ENCODE results near the gene SERP2. TPM values are rescaled to one million over a fixed set of nuclear protein-coding genes. Genes with fewer than 3 reads are reported as not detected.
"Not testable (repeated sequence)": the region's sequence is repeated elsewhere in the genome, so short reads cannot be mapped to it uniquely, and the experiment has no call there.

SERP2 gene
- total RNA-seq = 1.5 TPM

DNA sequence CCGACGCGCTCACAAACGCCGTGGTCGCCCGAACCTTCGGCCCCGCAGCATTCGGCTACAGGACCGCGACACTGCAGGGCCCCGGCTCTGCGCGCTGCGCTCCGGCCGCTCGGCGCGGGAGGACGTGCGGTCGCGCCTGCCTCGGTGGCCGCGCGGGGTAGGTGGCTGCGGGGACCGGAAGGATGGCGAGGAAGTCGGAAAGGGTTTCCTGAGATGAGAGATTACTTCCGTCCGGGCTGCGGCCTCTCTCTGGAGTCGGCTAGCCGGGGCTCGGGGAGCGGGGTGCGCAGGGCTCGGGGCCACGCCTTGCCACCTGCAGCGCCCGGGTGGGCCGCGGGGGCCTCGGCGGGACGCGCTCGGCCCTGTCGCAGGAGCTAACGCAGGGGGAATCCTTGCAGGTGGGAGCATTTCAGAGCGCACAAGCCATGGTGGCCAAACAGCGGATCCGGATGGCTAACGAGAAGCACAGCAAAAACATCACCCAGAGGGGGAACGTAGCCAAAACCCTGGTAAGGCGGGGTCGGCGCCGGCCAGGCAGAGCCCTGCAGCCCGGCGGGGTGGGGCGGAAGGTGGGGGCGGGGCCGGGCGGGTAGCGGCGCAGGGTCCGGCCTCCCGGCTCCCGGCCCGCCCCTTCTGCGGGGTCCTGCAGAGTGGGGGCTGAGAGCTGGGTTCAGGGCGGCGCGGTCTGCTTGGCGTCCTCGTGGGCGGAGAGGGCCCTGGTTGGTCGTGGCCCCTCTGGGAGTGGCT, at the start of gene SERP2:
SERP2 (plus strand) TSS at position 224 of the 747 bp plus-strand sequence; CDS start at position 426, 202 bp downstream.
- ATAC-seq (peak; percentile 71), DNase-seq (ENCODE audit: low spot score) (no peak)

DNA sequence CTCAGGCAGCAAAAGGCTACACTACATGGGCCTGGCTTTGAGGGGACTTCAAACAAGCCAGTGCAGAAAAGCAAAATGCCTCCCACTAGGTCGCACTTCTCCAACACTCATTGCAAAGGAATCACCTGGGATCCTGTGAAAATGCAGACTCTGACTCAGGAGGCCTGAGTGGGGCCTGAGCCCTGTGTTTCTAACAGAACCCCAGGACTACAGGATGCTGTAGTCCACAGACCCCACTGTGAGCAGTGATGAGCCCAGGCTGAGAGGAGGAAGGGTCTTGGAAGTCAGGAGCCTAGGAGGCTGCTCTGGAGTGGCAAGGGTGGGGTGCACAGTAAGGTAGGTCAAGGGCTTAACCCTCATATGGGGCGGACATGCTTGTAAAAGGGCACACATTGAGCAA, 46.7 kb upstream of the SERP2 start:
- ATAC-seq = no peak
- no peak for DNase-seq (ENCODE audit: low spot score)

DNA sequence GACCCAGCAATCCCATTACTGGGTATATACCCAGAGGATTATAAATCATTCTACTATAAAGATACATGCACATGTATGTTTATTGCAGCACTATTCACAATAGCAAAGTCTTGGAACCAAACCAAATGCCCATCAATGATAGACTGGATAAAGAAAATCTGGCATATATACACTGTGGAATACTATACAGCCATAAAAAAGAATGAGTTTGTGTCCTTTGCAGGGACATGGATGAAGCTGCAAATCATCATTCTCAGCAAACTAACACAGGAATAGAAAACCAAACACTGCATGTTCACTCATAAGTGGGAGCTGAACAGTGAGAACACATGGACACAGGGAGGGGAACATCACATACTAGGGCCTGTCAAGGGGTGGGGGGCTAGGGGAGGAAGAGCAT, 44.6 kb upstream of the SERP2 start:
- not testable (repeated sequence) for DNase-seq (ENCODE audit: low spot score)

DNA sequence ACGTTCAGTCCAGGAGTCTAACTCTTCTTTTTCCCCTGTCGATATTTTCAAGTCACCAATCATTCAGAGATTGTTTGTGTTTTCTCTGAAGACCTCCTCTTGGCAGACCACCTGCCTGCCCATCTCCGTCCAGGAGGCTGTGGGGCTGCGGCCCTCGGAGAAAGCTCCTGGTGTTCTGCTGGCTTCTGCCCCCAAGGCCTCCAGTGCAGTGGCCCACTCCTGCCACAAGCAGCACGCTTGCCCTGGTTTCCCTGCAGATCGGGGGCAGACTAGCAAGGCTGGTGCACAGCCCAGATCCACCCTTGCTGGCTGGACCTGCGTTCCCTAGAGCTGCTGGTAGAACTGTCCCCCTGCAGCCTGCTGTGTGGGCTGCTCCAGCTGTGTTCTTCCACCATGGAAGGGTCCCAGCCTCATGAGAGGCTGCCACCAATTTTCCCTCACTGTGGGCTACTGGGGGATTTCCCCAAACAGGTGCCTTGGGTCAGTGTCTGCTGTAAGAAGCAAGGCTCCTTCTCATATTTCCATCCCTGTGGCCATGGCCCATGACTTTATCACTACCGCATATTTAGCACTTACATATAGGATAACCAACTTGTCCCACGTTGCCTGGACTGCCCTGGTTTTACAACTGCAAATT, 43.6 kb upstream of the SERP2 start:
- DNase-seq (ENCODE audit: low spot score) (no peak), ATAC-seq (no peak)

More for the DNA sequence above, 44.6 kb upstream of the SERP2 start:
- not testable (repeated sequence) for ATAC-seq

DNA sequence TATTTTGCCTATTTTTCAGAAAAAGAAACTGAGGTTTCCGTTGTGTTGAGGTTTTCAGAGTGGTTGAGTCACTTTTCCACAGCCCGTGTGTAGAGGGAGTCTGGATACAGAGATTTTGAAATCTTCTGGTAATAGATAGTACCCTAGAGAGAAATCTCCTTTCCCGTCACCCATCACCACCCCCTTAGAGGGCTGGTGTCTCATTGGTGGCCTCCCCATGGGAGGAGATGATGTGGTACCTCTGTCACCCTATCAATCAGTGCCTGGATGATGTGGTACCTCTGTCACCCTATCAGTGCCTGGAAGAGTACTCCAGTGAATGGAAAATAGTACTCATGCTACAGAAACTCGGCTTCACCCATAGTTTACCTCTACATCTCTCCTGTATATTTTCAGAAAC, 42.2 kb upstream of the SERP2 start:
- ATAC-seq = no peak
- no peak for DNase-seq (ENCODE audit: low spot score)

DNA sequence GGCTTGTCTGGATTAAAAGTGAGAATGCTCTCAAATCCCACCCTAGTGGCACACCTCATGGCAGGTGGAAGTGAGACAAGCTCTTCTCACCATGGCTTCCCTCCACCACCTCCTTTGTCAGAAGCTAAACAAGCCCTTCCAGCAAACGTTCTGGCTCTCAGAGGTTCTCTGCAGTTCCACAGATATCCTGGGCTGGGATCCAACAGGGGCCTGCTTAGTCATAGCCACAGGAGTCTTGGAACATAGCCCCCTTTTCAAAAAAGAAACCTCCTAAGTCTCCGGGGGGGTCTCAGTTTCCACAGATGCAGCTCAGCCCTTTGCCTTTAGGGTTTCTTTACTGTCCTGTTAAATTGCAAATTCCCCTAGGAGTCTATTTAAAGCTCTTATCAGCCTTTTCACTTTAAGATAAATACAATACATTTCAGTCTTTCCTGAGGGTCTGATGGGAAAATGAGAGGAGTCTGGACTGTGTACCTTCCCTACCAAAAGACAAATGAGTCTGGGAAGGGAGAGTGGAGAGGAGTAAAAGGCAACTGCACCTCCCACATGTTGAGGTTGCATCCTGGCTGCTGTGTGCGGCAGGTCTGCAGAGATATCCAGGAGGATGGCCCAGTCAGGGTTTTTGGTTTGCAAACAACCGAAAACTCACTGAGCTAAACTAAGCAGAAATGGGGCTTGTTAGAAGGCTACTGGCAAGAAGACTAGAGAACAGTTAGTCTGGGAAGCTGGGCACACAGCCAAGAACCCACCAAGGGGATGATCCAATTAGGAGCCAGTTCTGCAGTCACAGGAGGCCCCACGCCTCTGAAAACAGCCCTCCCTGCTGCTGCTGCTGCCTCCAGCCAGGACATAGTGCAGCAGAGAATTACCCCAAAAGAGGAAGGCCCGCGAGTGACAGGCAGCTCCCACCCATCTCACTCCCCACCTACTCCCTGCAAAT, 41.4 kb upstream of the SERP2 start:
- no peak for ATAC-seq

DNA sequence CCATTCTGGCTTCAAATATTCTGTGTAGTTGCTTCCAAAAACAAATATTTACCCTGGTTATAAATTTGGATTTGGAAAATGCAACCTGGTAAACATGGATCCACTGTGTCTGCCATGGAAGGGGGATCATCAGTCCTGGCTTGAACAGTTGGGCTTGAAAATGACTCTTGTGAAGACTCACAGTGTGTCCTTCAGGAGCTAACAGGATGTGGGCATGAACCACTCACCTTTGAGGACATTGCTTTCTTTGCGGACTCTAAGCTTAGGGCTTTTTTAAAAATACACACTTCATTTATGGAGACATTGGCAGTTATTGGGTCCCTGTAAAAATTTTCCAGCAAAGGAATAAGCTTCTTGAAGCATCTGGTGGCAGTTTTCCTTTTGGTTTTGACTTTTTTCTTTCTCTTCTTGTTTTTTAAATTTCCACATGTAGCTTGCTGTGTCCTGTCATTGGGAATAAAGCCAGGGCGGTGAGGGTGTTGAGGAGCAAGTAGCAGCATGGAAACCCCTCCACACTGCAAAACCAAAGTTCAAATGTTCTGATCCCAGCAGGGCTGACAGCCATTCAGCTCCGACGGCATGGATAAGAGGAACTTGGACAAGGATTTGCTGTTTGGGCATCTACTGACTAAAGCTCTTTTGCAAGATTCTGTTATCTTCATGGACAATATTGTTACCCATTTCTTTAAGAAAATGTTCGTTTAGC, 39.5 kb upstream of the SERP2 start:
- DNase-seq (ENCODE audit: low spot score) (no peak), ATAC-seq (no peak)

More for the DNA sequence above, 41.4 kb upstream of the SERP2 start:
- no peak for DNase-seq (ENCODE audit: low spot score)

DNA sequence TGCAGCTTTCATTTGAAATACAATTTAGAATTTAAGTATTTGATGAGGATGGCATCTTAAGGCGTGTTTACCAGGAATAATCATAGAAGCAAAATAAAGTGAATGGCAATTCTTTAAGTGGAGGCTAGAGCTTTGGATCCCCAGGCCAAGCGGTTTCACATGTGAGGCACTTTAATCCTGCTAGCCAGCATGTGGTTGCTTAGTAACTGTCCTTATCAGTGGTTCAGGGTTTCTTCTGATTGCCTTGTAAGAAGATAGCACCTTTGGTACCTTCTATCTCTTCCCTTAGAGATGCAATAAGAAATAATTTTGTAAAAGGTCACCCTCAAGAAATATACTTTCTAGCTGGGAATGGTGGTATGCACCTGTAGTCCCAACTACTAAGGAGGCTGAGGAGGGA, 38.9 kb upstream of the SERP2 start:
- ATAC-seq (no peak), DNase-seq (ENCODE audit: low spot score) (no peak)

DNA sequence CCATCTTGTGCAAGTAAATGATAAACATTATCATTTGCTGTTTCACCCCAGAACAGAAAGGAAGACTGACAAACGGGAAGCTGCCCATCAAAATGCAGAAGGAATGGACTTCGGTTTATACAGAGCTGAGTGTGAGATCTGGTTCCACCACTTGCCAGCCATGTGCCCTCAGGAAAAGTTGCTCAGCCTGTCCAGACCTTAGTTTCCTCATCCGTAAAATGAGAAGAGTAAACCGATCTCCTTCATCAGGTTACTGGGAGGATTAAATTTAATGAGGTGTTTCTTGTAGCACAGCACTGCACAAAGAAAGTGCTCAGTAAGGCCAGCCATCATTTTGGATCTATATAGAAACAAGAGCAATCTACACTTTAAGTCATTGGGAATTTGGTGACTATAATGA, 36.7 kb upstream of the SERP2 start:
- ATAC-seq = no peak

DNA sequence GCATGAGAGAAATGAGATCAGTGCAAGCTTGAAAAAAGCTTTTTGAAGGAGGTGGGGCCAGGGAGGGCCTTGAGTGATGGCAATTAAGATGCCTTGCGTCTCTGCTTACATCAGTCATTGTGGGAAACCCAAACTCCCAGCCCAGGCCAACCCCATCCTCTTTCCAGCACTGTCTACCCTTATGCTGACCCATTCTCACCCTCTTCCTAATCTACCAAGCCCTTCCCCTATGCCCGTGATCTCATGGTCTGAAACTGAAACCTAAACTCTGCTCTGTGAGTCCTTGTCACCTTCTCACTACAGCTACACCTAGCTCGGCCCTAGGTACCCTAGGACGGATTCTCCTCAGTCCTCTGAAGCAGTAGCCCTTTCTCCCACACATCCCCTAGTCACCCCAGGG, 36.0 kb upstream of the SERP2 start:
- ATAC-seq (no peak), DNase-seq (ENCODE audit: low spot score) (no peak)

More for the DNA sequence above, 36.7 kb upstream of the SERP2 start:
- no peak for DNase-seq (ENCODE audit: low spot score)

DNA sequence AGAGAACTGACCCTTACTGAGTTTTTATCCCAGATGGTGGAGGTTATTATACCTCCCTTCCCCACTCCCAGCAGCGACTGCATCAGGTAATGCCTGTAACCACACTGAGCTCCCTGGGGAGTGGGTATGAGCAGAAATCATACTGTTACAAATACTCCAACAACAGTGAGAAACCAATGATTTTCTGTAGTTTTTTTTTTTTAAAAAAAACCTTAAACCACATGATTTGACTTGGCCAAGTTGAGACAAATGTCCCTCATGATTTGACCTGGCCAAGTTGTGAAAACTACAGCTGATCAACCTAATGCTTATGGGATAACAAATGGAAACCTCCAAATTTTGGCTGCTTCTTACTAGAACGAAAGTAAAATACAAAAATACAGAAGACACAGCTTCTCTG, 33.1 kb upstream of the SERP2 start:
- ATAC-seq = no peak
- DNase-seq (ENCODE audit: low spot score) = no peak

DNA sequence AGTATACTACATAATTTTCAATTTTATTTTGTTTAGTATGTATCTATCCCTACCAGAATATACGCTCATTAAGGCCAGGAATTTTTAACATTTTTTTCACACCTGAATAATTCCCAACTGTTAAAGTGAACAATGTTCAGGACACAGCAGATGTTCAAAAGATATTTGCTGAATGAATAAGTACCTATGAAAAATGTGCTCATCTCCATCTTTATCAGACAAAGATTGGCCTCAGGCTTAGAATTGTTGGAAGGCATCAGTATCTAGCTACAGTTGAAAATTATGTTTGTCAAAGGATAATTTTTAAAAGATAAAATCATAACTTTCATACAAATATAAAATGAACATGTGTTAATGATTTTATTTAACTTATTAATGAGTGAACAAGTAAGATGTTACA, 30.9 kb upstream of the SERP2 start:
- no peak for ATAC-seq
- DNase-seq (ENCODE audit: low spot score) = no peak

DNA sequence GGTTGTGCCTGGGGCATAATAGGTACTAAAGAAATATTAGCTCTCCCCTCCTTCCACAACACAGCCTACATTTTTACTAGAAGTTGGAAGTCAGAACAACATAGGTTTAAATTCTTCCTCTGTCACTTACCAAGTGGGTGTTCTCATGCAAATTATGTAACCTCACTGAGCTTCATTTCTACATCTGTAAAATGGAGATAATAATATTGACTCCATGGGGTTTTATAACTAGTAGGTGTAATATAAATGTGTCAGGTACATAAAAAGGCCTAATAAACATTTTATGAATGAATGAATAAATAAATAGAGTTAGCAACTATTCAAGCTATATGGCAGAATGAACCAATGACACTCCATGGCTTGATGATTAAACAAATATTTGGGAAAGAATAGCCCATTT, 27.1 kb upstream of the SERP2 start:
- DNase-seq (ENCODE audit: low spot score) (no peak), ATAC-seq (no peak)

DNA sequence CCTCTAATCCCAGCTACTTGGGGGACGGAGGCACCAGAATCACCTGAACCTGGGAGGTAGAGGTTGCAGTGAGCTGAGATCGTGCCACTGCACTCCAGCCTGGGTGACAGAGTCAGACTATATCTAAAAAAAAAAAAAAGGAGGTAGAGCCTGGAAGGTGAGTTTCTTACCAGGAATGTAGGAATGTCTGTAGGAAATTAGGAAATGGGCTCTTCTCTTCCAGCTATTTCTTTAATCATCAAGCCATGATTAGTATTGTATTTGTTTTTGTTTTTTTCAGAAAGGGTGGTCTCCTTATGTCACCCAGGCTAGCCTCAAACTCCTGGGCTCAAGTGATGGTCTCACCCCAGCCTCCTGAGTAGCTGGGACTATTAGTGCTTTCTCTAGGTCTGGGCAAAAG, 26.3 kb upstream of the SERP2 start:
- DNase-seq (ENCODE audit: low spot score) = no peak
- no peak for ATAC-seq

DNA sequence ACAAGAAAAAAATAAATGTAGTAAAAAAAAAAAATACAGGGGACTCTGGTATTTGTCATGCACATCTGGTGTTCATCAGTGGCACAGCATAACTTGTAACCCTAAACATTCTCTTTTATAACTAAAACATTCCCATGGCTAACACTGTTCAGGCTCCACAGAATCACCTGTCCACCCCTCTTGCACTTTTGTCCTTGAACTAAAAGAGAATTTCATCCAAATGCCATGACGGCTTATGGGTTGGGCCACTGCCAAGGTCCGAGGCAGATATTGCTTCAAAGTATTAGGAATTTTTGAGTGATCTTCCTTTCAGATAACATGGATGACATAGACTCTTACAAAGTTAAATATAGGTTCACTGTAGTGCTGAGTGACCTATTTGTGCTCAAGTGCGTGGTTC, 25.7 kb upstream of the SERP2 start:
- DNase-seq (ENCODE audit: low spot score) (no peak), ATAC-seq (no peak)

DNA sequence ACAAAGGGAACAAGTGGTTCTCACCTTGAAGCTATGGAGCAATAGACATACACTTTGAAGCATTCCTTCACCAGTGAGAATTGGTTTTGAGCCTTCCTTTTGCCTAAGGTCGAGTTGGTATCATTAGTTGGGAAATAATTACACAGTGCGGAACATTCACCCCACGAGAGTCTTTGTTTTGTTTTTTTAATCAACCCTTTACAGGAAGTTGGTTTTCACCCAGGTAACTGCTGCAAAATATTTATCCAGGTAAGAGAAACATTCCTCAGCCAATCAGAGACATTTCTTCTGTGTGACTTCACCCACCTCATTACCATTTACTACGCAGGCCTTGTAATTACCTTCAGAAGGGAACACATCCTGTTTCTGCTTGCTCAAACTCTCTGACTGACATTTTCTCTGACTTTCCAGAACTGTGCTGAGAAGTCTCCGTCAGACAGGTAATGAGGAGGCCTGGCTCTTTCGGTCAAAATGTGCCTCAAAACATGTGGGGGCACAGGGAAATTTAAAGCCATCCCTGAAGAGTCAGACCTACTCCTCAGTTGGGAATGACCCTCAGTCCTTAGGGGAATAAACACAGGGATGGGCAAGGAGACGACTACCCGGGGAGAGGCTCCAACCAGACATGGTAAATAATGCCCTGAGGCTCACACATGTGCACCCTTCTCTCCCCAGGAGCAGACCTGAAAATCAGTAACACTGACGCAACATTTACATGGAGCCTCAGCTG, 22.7 kb upstream of the SERP2 start:
- no peak for DNase-seq (ENCODE audit: low spot score)
- ATAC-seq = peak; percentile 70

DNA sequence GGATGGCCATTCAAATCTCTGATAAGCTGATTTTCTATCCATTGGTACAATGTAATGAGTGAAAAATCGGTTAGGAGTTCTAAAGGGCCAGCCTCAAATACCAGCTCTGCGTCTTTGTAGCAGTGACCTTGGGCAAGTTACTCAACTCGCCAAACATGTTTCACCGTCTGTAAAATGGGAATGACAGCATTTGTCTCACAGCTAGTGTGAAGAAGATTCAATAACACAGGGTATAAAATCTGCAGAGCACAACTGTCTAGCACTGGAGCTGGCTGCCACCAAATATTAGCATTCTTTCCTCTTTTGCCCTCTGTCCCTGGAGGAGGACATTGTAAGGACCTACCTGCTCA, 22.1 kb upstream of the SERP2 start:
- DNase-seq (ENCODE audit: low spot score) = no peak

DNA sequence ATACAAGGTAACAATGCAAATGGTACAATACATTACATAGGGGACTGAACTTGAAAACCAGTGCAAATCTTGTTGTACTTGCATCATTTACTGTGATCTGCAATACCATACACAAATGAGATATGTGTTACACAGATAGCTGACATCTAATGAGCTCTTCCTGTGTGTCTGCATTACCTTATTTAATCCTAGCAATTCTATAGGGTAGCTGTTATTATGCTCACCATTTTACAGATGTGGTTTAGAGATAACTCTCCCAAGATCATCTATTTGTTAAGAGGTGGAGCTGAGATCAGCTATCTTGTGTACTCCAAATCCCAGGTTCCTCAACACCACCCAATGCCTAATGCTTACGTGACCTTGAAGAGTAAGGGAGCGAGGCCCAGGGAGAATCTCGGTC, 21.4 kb upstream of the SERP2 start:
- DNase-seq (ENCODE audit: low spot score) (no peak), ATAC-seq (no peak)

More for the DNA sequence above, 22.1 kb upstream of the SERP2 start:
- ATAC-seq = no peak

DNA sequence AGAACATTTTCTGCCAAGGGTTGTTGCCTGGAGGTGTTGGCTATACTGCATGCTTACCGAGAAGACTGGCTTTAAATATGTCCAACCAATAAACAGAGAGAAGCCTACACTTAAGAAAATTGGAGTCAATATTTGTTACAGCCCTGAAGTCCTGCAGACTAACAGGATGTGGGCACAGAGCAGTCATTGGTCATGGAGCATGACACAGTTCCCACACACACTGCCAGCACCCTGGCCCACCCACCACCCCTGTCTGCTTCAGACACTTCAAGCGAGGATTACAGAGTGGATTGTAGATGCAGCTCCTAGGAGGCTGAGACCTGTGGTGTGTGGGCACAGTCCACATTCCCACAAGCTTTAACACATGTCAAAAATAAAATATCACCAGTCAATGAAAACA, 21.0 kb upstream of the SERP2 start:
- DNase-seq (ENCODE audit: low spot score) (no peak), ATAC-seq (no peak)

DNA sequence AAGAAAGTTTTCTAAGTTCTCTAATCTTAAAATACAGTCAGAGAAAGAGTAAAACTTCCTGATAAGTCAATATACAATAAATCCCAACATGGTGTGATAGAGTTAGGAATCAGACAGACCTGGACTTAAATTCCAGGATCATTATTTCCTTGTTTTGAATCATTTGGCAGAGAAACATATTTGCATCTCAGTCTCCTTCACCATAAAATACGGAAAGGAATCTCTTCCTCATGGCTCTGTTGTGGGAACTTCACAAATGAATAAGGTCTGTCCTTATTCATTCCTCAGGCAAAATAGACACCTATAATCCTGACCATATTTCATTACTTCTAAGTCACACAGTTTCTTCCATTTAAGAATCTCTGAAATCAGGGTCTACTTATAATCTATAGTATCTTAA, 19.3 kb upstream of the SERP2 start:
- DNase-seq (ENCODE audit: low spot score) = no peak
- no peak for ATAC-seq
